GM23338 (cell line): ENCODE results near the gene GLB1L.

ENCODE experiments used
- CTCF ChIP-seq, 2 experiments: fragments of 200-600 bp in 1 of 2; sonication (generic) in 1 of 2; conservative IDR thresholded peaks; 2 replicates each; pipeline versions ENCODE4 v1.5.1 to v1.6.1; 2016 to 2017; ENCODE audit warnings: antibody characterized with exemption in 2 of 2, low read depth in 2 of 2, mild to moderate bottlenecking in 2 of 2, moderate library complexity in 1 of 2
- EZH2 ChIP-seq: fragments of 200-600 bp; sonication (generic); IDR thresholded peaks from one replicate; pipeline ENCODE4 v1.8.0; 2017; ENCODE audit warnings: antibody characterized with exemption, mild to moderate bottlenecking, low read depth; ENCODE audit not compliant: unreplicated experiment

DNA sequence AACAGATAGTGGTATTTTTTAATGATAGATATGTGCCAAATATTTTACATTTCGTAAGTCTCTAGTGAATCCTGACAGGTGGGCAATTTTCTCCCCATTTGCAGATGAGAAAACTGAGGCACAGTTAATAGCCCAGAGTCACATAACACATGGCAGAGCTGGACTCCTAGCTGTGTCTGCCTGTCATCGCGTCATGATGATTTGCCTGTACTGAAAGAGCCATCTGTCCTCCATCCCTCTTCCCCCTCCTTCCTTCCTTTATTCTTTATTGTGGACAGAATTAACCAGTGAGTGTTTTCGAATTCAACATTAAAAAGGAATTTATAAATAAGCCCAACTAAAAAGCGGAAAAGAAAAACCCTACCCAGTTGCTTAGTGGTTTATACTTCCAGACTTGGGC lies 37.1 kb upstream of the GLB1L start:
- TF ChIP-seq CTCF (conservative IDR thresholded peaks at IDR 0.05; ENCODE audit: low read depth in 2 of 2): no peak
- TF ChIP-seq EZH2: no peak
